Measurements from ENCODE around the gene NTRK2.

DNA sequence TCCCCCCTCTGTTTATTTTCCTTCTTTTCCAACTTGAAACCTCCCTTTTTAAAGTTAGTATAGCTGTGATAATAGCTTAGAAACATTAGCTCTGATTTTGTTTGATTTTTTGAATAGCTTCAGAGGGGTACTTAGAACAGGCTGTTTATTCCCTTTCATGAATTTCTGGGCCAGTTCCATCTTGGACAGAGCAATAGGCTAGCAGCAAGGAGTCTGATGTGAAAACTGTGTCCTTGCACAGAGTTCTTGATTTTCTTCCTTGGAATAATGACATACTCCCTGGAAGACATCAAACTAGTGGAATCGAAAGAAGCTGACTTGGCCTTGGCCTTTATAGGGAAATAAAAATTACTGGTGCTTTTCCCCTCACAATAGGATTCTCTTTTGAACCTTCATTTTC lies 32.9 kb downstream of the NTRK2 start:
- TF ChIP-seq, protein P1, sequence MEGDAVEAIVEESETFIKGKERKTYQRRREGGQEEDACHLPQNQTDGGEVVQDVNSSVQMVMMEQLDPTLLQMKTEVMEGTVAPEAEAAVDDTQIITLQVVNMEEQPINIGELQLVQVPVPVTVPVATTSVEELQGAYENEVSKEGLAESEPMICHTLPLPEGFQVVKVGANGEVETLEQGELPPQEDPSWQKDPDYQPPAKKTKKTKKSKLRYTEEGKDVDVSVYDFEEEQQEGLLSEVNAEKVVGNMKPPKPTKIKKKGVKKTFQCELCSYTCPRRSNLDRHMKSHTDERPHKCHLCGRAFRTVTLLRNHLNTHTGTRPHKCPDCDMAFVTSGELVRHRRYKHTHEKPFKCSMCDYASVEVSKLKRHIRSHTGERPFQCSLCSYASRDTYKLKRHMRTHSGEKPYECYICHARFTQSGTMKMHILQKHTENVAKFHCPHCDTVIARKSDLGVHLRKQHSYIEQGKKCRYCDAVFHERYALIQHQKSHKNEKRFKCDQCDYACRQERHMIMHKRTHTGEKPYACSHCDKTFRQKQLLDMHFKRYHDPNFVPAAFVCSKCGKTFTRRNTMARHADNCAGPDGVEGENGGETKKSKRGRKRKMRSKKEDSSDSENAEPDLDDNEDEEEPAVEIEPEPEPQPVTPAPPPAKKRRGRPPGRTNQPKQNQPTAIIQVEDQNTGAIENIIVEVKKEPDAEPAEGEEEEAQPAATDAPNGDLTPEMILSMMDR (IDR thresholded peaks at IDR 0.05) = no peak
- TF ChIP-seq ZFX (IDR thresholded peaks at IDR 0.05; ENCODE audit: borderline replicate concordance) = no peak

Data from 22Rv1 (cell line).